Muscle of back (tissue), 11 donors: ENCODE results near the gene PBRM1. TPM values are rescaled to one million over a fixed set of nuclear protein-coding genes. Genes with fewer than 3 reads are reported as not detected.

Experiments
- DNase-seq, 3 donors: peaks; one replicate each; pipeline versions ENCODE4 v3.0.0 to v3.0.0-alpha.2; 2013
- polyA plus RNA-seq, 10 donors: library from polyadenylated mRNA; unstranded; fragments of 120-200 nt; gene quantifications; one replicate each; pipeline ENCODE4 v1.2.1, GENCODE V29; 2013; ENCODE audit not compliant: insufficient read length in 10 of 10

PBRM1 gene
- polyA plus RNA-seq, 10 donors = 38.1 to 62.2 (median 46.3) TPM

GRCh38 chr3:52574056-52574965, 111.4 kb downstream of the PBRM1 start:
- no peak for DNase-seq

DNA sequence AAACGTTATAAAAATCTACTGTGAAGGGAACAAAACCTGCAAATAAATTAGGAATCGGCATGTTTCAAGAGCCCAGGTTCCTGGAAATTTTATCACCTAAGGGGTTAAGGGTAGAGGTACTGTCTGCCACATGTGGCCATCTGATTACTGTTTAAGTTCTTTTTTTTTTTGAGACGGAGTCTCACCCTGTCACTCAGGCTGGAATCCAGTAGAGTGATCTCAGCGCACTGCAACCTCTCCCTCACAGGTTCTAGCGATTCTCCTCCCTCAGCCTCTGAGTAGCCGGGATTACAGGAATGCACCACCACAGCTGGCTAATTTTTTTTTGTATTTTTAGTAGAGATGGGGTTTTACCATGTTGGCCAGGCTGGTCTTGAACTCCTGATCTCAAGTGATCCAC, 113.5 kb downstream of the PBRM1 start:
- no peak for DNase-seq

DNA sequence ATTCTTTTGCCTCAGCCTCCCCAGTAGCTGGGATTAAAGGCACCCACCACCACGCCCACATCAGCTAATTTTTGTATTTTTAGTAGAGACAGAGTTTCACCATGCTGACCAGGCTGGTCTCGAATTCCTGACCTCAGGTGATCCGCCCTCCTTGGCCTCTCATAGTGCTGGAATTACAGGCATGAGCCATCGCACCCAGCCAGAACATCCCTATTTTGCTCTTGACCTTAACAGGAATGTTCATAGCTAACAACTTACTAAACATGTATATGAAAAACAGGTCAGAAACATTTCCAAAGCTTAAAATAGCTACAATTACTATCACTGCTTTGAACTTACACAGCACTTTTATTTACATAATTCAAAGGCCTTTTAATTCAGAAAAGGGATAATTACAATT, 115.6 kb downstream of the PBRM1 start:
- DNase-seq = no peak

GRCh38 chr3:52568069-52568468, 117.6 kb downstream of the PBRM1 start:
- no peak for DNase-seq

DNA sequence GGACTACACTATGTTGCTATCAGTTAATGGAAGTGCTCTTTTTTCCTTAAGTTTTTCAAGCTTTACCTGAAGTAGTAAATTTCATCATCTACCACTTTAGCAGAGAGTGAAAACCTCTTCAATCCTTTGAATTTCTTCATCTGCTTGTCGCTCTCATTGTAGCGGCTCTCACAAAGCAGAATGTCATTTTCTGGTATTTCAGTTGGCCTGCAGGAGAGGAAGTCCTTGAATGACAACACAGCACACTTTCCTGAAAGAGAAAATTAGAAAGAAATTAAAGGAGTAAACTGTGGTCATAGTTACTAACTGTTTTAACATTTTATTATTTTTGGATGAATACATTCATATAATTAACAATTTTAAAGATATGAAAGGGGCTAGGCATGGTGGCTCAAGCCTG, 121.7 kb downstream of the PBRM1 start:
- no peak for DNase-seq

- no peak for DNase-seq
Measured at GRCh38 chr3:52561028-52561747, 124.5 kb downstream of the PBRM1 start.

GRCh38 chr3:52558436-52558835, 127.3 kb downstream of the PBRM1 start:
- no peak for DNase-seq

GRCh38 chr3:52557011-52557960, 128.4 kb downstream of the PBRM1 start:
- DNase-seq = no peak

DNA sequence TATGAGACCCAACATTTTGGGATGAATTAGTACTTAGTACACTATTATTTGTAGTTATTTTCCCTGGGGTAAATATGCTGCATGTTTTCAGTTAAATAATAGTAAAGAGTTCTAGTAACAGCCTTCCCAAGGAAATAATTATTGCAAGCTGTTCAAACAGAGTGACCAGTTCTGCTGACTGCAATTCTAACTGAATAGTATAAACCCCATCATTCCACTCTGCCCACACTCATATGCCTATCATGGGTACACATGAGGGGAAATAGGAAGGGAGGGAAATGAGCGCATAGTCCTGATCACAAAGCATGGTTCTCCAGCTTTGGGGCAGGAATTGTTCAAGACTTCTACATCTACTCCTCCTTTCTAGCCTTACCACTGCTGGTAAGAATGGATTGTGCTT, 130.7 kb downstream of the PBRM1 start:
- DNase-seq = no peak

DNA sequence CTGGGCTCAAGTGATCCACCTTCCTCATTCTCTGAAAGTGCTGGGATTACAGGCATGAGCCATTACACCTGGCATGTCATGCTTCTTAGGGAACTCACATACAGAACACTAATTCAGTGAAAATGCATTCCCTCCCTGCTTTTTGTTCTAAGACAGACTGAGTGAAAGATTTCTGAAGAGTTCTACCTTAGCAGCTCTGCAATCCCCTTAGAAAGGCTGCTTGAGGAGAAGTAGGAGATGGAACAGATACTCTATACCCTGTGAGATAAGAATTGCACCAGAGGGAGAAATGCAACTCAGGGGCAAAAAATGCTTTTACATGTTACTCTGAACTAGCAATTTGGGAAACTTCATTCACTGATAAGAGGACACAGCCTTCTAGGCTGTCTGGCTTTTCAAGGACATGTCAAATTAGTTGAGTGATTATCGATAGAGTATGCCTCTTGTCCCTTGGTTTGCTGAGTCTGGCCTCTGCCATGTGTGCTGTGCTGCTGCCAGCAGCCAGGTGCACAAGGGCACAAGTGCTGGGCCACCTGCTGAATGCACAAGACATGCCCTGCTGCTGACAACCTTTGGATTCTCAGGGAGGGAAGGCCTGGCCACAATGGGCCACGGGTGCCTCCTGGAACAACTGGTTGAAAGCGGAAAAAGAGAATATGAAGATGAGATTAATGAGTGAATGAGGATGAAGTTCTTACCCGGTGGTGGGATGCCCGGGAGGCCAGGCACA, 131.5 kb downstream of the PBRM1 start:
- DNase-seq = no peak

- DNase-seq = no peak
Measured at GRCh38 chr3:52552089-52552488, 133.6 kb downstream of the PBRM1 start.

- no peak for DNase-seq
Measured at GRCh38 chr3:52551118-52551517, 134.6 kb downstream of the PBRM1 start.

DNA sequence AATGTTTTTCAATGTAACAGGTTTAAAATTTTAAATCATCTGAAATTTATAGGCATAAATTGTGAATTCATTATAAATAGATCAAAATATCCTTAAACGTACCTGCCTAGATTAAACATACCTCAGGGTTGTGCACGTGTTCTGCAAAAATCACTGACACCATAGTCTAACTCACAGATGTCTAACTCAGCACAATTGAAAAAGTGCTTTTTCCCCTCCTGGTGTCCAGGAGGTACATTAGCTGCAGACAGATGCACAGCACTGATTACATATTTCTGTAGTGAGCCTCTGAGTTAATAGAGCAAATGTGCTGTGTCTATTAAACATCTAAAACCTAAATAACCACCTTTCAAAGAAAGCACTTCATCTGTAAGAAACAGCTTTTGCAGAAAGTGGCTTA, 138.6 kb downstream of the PBRM1 start:
- DNase-seq = no peak

GRCh38 chr3:52546111-52546901, 139.4 kb downstream of the PBRM1 start:
- DNase-seq = no peak

DNA sequence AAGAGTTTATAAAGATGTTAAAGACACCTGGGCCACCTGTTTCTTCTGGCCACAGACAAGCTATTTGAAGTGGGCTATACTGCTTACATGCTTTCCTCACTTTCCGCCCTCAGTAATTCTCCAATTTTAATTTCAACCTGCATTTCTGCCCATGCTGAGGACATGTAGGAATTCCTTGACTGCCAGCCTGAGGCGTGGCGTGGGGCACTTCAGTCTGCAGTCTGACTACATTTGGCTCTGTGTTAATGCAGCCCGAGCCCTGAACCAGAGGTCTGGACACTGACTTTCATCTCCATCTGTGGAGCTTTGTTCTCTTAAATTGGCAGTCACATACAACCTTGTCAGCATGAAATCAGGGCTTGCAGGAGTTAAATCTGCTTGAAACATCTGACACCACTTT, 140.8 kb downstream of the PBRM1 start:
- DNase-seq = no peak

DNA sequence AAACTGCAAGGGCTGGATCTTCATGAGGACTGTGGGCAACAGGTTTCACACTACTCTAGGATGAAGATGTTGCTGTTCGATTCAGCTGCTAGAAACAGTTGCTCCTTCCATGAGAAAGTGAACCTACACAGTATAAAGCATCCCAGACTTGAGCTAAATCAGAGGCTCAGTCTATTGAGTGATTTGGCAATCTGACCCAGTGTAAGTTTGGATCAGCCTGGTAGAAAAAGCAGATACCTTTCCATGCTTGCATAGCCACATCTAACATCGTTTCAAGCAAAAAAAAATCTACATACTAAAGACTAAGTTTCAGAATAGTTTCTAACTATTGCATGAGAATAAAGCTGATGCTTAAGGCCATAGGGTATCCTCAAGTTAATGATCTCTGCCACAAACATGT, 144.7 kb downstream of the PBRM1 start:
- no peak for DNase-seq

GRCh38 chr3:52539010-52539653, 146.6 kb downstream of the PBRM1 start:
- DNase-seq = no peak

DNA sequence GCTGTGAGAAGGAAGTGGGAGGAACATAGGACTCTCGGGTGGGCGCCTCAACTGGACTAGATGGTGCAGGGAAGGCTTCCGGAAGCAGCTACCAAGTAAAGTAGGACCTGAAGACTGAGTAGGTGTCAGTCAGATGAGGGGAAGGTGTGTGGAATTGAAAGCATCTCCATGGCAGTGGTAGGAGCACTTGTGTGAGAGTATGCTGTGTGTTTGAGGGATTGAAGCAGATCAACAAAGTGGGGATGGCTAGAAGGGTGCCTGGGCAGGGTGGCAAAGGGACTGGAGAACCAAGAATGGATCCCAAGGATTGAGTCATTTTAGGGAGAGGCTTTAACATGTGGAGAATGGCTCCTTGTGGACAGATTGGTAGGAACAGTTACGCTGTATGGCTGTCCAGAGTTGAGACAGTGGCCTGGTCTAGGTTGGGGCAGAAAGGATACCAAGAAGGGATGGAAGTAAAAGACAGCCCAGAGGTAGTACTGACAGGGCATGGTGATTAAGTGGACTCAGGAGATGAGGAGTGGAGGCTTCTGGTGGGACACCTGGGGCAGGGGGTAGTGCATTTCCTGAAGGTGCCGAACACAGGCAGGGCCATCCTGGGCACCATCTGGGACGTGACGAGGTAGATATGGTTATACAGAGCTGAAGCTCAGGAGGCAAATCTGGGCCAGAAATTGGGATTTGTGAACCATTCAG, 147.8 kb downstream of the PBRM1 start:
- DNase-seq = no peak

DNA sequence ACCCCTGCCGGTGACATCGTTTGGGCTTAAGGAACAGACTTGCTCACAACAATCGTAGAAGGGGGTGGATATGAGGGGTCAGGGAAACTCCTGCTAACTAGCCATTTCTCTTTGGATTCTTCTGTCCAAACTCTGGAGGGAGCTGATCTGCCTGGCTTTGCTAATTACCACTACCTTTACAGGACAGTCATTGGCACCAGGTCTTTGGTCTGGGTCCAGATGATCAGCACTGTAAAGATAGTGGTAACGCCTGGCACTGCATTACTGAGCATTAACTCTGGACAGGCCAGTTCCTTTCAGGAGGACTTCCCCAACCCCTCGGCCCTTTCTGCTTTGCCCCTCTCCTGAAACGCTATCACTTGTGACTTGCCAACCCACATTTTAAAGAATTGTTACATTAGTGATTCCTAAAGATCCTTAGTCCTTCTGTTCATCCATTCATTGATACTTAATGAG, 148.5 kb downstream of the PBRM1 start:
- no peak for DNase-seq
